HG03521 (cell line): ENCODE data around the gene GPC2.

ENCODE experiments used
- ATAC-seq: cut with Tn5 transposase; IDR thresholded peaks from one replicate; pipeline ENCODE4 v1.9.1; 2021; ENCODE audit warnings: mild to moderate bottlenecking, moderate library complexity; ENCODE audit not compliant: unreplicated experiment

Gene GPC2

GRCh38 chr7:100170101-100170897 lies 6.9 kb downstream of the GPC2 start:
- no peak for ATAC-seq

- ATAC-seq: no peak
Observed at GRCh38 chr7:100169147-100169850, 7.9 kb downstream of the GPC2 start.

GRCh38 chr7:100167912-100168323 lies 9.3 kb downstream of the GPC2 start:
- ATAC-seq: no peak

- ATAC-seq: no peak
Observed at GRCh38 chr7:100166970-100167911, 9.9 kb downstream of the GPC2 start.

- ATAC-seq: no peak
Observed at GRCh38 chr7:100166317-100166940, 10.8 kb downstream of the GPC2 start.

- no peak for ATAC-seq
Observed at GRCh38 chr7:100163871-100164270, 13.3 kb downstream of the GPC2 start.

- ATAC-seq: no peak
Observed at GRCh38 chr7:100163006-100163531, 14.1 kb downstream of the GPC2 start.

GRCh38 chr7:100160067-100160466 lies 17.1 kb downstream of the GPC2 start:
- no peak for ATAC-seq

- no peak for ATAC-seq
Observed at GRCh38 chr7:100159099-100159623, 18.0 kb downstream of the GPC2 start.

GRCh38 chr7:100158229-100159098 lies 18.7 kb downstream of the GPC2 start, which contains the start of gene TRAPPC14:
TSS of gene TRAPPC14 (minus strand) at chr7:100158723. CDS start at chr7:100158499, 224 bp downstream.
- ATAC-seq: peak; percentile 74

GRCh38 chr7:100157334-100158228 lies 19.6 kb downstream of the GPC2 start:
- no peak for ATAC-seq

GRCh38 chr7:100157069-100157333 lies 20.2 kb downstream of the GPC2 start:
- no peak for ATAC-seq

- ATAC-seq: no peak
Observed at GRCh38 chr7:100156331-100157068, 20.7 kb downstream of the GPC2 start.

- ATAC-seq: no peak
Observed at GRCh38 chr7:100155553-100156317, 21.4 kb downstream of the GPC2 start.

- no peak for ATAC-seq
Observed at GRCh38 chr7:100154651-100155491, 22.3 kb downstream of the GPC2 start.
